ENCODE results near the gene LMOD1.

The LMOD1 gene

GRCh38 chr1:201891451-201892045, 54.8 kb downstream of the LMOD1 start:
- DNase-seq (ENCODE audit: low spot score): no peak

- no peak for DNase-seq (ENCODE audit: low spot score)
Measured at GRCh38 chr1:201890806-201891450, 55.4 kb downstream of the LMOD1 start.

- DNase-seq (ENCODE audit: low spot score): no peak
Measured at GRCh38 chr1:201890223-201890622, 56.1 kb downstream of the LMOD1 start.

- no peak for DNase-seq (ENCODE audit: low spot score)
Measured at GRCh38 chr1:201889090-201889968, 57.0 kb downstream of the LMOD1 start.

GRCh38 chr1:201888282-201889089, 57.9 kb downstream of the LMOD1 start, which contains the start of gene SHISA4:
Gene SHISA4, plus strand, starts transcription at chr1:201888898. Its CDS starts 97 bp downstream, at chr1:201888995.
- peak; percentile 90 for DNase-seq (ENCODE audit: low spot score)

GRCh38 chr1:201887116-201887866, 59.1 kb downstream of the LMOD1 start:
- DNase-seq (ENCODE audit: low spot score): no peak

- no peak for DNase-seq (ENCODE audit: low spot score)
Measured at GRCh38 chr1:201886103-201886885, 60.1 kb downstream of the LMOD1 start.

- peak; percentile 81 for DNase-seq (ENCODE audit: low spot score)
Measured at GRCh38 chr1:201885531-201886075, 60.7 kb downstream of the LMOD1 start.

GRCh38 chr1:201884425-201884824, 61.9 kb downstream of the LMOD1 start:
- DNase-seq (ENCODE audit: low spot score): no peak

GRCh38 chr1:201883786-201884185, 62.6 kb downstream of the LMOD1 start:
- peak; percentile 65 for DNase-seq (ENCODE audit: low spot score)

- DNase-seq (ENCODE audit: low spot score): no peak
Measured at GRCh38 chr1:201883266-201883665, 63.1 kb downstream of the LMOD1 start.

GRCh38 chr1:201882665-201883132, 63.6 kb downstream of the LMOD1 start:
- peak; percentile 75 for DNase-seq (ENCODE audit: low spot score)

- no peak for DNase-seq (ENCODE audit: low spot score)
Measured at GRCh38 chr1:201881617-201882016, 64.7 kb downstream of the LMOD1 start.

GRCh38 chr1:201880928-201881571, 65.3 kb downstream of the LMOD1 start:
- no peak for DNase-seq (ENCODE audit: low spot score)

GRCh38 chr1:201877877-201878401, 68.4 kb downstream of the LMOD1 start:
- peak; percentile 67 for DNase-seq (ENCODE audit: low spot score)

- DNase-seq (ENCODE audit: low spot score): peak; percentile 22
Measured at GRCh38 chr1:201876148-201876818, 70.1 kb downstream of the LMOD1 start.

- no peak for DNase-seq (ENCODE audit: low spot score)
Measured at GRCh38 chr1:201874672-201875071, 71.7 kb downstream of the LMOD1 start.

GRCh38 chr1:201870397-201870796, 76.0 kb downstream of the LMOD1 start:
- DNase-seq (ENCODE audit: low spot score): no peak

GRCh38 chr1:201861448-201861847, 84.9 kb downstream of the LMOD1 start:
- DNase-seq (ENCODE audit: low spot score): no peak

Measured in AG20443 (cell line).